NT2/D1 (cell line): ENCODE measurements around the gene CENPF.

Source experiments
- DNase-seq: peaks from one replicate; pipeline ENCODE4 v3.0.0-alpha.2; 2011; ENCODE audit warnings: low read depth, low spot score
- H3K27me3 ChIP-seq: 2 replicates; pipeline ENCODE4 v1.6.0; 2011; ENCODE audit warnings: mild to moderate bottlenecking; ENCODE audit not compliant: insufficient read length, insufficient read depth
- H3K36me3 ChIP-seq: 2 replicates; pipeline ENCODE4 v1.6.1; 2011; ENCODE audit warnings: mild to moderate bottlenecking, low read length, mixed read lengths; ENCODE audit not compliant: insufficient read depth, insufficient read length
- H3K4me1 ChIP-seq: 2 replicates; pipeline ENCODE4 v1.5.1; 2011; ENCODE audit not compliant: insufficient read depth, insufficient read length
- H3K4me3 ChIP-seq: 2 replicates; pipeline ENCODE4 v1.5.1; 2011; ENCODE audit warnings: low read depth; ENCODE audit not compliant: insufficient read length
- H3K9ac ChIP-seq: 2 replicates; pipeline ENCODE4 v1.6.0; 2011; ENCODE audit warnings: low read depth; ENCODE audit not compliant: insufficient read length
- H3K9me3 ChIP-seq: 2 replicates; pipeline ENCODE4 v1.5.1; 2011; ENCODE audit warnings: mild to moderate bottlenecking, low read length; ENCODE audit not compliant: insufficient read depth
- SUZ12 ChIP-seq: IDR thresholded peaks from 2 replicates; pipeline ENCODE4 v1.6.1; 2011; ENCODE audit not compliant: insufficient read length, insufficient read depth; ENCODE audit errors: extremely low read depth
- YY1 ChIP-seq: IDR thresholded peaks from 2 replicates; pipeline ENCODE4 v1.6.1; 2011; ENCODE audit not compliant: insufficient read length, insufficient read depth
- ZNF274 ChIP-seq: IDR thresholded peaks from 2 replicates; pipeline ENCODE4 v1.6.1; 2011; ENCODE audit warnings: mild to moderate bottlenecking, low read depth, low read length

CENPF gene

GRCh38 chr1:214707306-214708087, 104.5 kb downstream of the CENPF start:
- TF ChIP-seq YY1 = no peak
- TF ChIP-seq ZNF274 = no peak
- no peak for TF ChIP-seq SUZ12
- no peak overlapping the region for H3K9ac ChIP-seq
- no peak overlapping the region for H3K4me3 ChIP-seq

DNA sequence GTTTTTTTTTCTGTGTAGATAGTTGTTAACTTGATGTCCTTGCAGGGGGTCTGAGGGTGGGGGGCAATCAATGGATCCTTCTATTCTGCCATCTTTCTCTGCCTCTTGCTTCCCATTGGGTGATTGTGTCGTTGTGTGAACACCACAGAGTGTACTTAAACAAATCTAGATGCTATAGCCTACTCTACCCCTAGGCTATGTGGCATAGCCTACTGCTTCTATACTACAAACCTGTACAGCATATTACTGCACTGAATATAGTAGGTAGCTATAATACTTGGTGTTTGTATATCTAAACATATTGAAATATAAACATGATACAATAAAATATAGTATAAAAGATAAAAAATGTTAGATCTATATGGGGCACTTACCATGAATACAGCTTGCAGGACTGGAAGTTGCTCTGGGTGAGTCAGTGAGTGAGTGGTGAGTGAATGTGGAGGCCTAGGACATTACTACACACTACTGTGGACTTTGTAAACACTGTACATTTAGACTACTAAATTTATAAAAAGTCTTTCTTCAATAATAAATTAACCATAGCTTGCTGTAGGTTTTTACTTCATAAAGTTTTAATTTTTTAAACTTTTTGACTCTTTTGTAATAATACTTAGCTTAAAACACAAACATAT, 105.4 kb downstream of the CENPF start:
- no peak for TF ChIP-seq YY1
- no peak for TF ChIP-seq ZNF274
- TF ChIP-seq SUZ12 = no peak
- no peaks in the 10 kb centered on the region for H3K4me1 ChIP-seq
- no peaks in the 10 kb centered on the region for H3K27me3 ChIP-seq
- no peak for DNase-seq
- H3K4me3 ChIP-seq = no peak overlapping the region
- H3K9me3 ChIP-seq = no peaks in the 10 kb centered on the region
- H3K9ac ChIP-seq = no peak overlapping the region
- H3K36me3 ChIP-seq = no peaks in the 10 kb centered on the region

More at GRCh38 chr1:214707306-214708087, 104.5 kb downstream of the CENPF start:
- H3K4me1 ChIP-seq = no peaks in the 10 kb centered on the region
- H3K27me3 ChIP-seq = no peaks in the 10 kb centered on the region
- no peaks in the 10 kb centered on the region for H3K9me3 ChIP-seq
- DNase-seq = no peak
- H3K36me3 ChIP-seq = no peaks in the 10 kb centered on the region

DNA sequence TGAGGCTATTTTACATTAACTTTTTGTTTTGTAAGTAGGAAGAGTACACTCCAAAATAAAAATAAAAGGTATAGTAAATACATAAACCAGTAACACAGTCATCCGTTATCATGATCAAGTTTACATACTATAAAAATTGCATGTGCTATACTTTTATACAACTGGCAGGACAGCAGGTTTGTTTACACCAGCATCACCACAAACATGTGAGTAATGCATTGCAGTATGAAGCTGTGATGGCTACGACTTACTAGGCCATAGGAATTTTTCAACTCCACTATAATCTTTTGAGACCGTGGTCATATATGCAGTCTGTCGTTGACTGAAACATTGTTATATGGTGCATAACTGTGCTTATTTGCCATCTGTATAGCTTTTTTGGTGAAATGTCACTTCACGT, 106.2 kb downstream of the CENPF start:
- TF ChIP-seq YY1 (no peak), ZNF274 (no peak), SUZ12 (no peak)
- Histone ChIP-seq H3K36me3 (no peaks in the 10 kb centered on the region), H3K27me3 (no peaks in the 10 kb centered on the region), H3K4me3 (no peak overlapping the region), H3K4me1 (no peaks in the 10 kb centered on the region), H3K9me3 (no peaks in the 10 kb centered on the region), H3K9ac (no peak overlapping the region)
- DNase-seq = no peak

DNA sequence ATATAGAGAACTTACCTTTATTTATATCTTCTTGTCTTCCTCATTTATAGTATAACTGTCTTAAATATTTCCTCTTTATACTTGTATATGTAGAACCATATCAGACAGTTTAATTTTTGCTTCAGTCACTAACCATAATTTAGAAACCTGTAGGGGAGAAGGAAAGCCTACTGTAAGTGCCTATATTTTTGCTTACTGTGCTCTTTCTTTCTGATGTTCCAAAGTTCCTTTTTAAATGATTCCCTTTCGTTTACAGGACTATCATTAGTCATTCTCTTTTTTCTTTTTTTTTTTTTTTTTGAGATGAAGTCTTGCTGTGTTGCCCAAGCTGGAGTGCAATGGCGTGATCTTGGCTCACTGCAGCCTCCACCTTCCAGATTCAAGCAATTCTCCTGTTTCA, 109.7 kb downstream of the CENPF start:
- TF ChIP-seq SUZ12 (no peak), YY1 (no peak), ZNF274 (no peak)
- no peak for DNase-seq
- Histone ChIP-seq H3K4me3 (no peak overlapping the region), H3K4me1 (no peaks in the 10 kb centered on the region), H3K9me3 (no peaks in the 10 kb centered on the region), H3K36me3 (no peaks in the 10 kb centered on the region), H3K27me3 (no peaks in the 10 kb centered on the region), H3K9ac (no peak overlapping the region)
